ENCODE data around the gene PRXL2A. TPM values are rescaled to one million over a fixed set of nuclear protein-coding genes. Genes with fewer than 3 reads are reported as not detected.

PRXL2A gene
- total RNA-seq, 1 donor from 2014 or later, result 29.9 TPM

DNA sequence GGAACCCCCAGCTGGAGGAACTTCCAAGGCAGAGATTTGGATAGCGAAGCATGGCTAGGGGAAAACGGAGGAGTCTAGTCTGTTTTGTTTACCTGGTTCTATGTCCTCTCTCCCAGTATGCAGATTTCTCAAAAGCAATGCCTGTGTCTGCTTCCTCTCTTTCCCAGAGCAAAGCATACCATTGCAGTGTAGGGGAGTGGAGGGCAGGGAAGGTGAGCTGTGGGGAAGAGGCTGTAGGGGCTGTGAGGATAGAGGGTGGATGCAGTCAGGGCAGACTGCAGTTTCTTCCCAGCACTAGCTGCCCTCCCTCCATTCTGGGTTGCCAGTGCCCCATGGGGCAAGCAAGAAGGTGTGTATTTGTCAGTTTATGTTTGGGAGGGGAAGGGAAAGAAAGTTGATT lies 28.9 kb downstream of the PRXL2A start:
- Mint-ChIP-seq H3K36me3 (ENCODE audit: low read depth, unreplicated experiment) (peaks cover 3% of the 10 kb centered on the region), H3K27me3 (ENCODE audit: low read depth, unreplicated experiment) (peaks cover 15% of the 10 kb centered on the region), H3K9me3 (ENCODE audit: unreplicated experiment) (no peaks in the 10 kb centered on the region), H3K4me1 (ENCODE audit: low read depth, unreplicated experiment) (no peaks in the 10 kb centered on the region), H3K27ac (ENCODE audit: unreplicated experiment) (no peak overlapping the region), H3K4me3 (ENCODE audit: unreplicated experiment) (no peak overlapping the region)
- Histone ChIP-seq H3K4me2 (ENCODE audit: low read length) (no peak overlapping the region), H3K4me1 (ENCODE audit: insufficient read depth, low read length) (no peaks in the 10 kb centered on the region), H3K9ac (ENCODE audit: low read length) (no peak overlapping the region), H3K4me3 (ENCODE audit: insufficient read depth, low read depth, low read length) (no peak overlapping the region), H3K27me3 (ENCODE audit: insufficient read depth, low read length) (no peaks in the 10 kb centered on the region), H3K9me3 (ENCODE audit: insufficient read depth, low read depth, low read length) (no peaks in the 10 kb centered on the region), H2AFZ (ENCODE audit: low read depth, low read length) (no peak overlapping the region), H3K27ac (ENCODE audit: low read depth, low read length) (no peak overlapping the region), H3K79me2 (ENCODE audit: insufficient read depth, low read length) (no peaks in the 10 kb centered on the region), H3K36me3 (ENCODE audit: insufficient read depth, low read length) (no peaks in the 10 kb centered on the region), H4K20me1 (ENCODE audit: insufficient read depth, low read length) (no peaks in the 10 kb centered on the region)
- TF ChIP-seq EZH2 (IDR thresholded peaks at IDR 0.05; ENCODE audit: insufficient read depth, low read length), result no peak
- DNase-seq (ENCODE audit: low read depth) (no peak), FAIRE-seq (no peak)

DNA sequence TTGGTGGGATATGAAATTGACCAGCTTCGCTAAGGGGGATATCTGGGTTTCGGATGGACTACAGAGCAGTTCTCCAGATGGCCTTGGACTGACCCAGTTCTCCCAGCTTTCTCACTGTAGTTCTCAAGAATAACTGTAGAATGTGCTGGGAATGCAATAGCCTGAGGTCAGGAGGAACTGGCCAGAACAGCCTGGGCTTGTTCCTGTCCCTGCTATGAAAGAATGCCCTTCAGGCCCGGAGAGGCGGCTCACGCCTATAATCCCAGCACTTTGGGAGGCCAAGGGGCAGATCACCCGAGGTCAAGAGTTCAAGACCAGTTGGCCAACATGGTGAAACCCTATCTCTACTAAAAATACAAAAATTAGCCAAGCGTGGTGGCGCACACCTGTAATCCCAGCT lies 33.5 kb downstream of the PRXL2A start:
- no peaks in the 10 kb centered on the region for H3K79me2 ChIP-seq (ENCODE audit: insufficient read depth, low read length)
- FAIRE-seq (no peak), DNase-seq (ENCODE audit: low read depth) (no peak)
- no peak overlapping the region for H3K9ac ChIP-seq (ENCODE audit: low read length)
- H3K27ac Mint-ChIP-seq (ENCODE audit: unreplicated experiment), result no peak overlapping the region
- no peaks in the 10 kb centered on the region for H3K36me3 Mint-ChIP-seq (ENCODE audit: low read depth, unreplicated experiment)
- H3K27me3 Mint-ChIP-seq (ENCODE audit: low read depth, unreplicated experiment), result peaks cover 15% of the 10 kb centered on the region
- no peaks in the 10 kb centered on the region for H3K36me3 ChIP-seq (ENCODE audit: insufficient read depth, low read length)
- H4K20me1 ChIP-seq (ENCODE audit: insufficient read depth, low read length), result no peaks in the 10 kb centered on the region
- no peak overlapping the region for H2AFZ ChIP-seq (ENCODE audit: low read depth, low read length)
- no peak overlapping the region for H3K4me3 Mint-ChIP-seq (ENCODE audit: unreplicated experiment)
- H3K4me3 ChIP-seq (ENCODE audit: insufficient read depth, low read depth, low read length), result no peak overlapping the region
- TF ChIP-seq, protein P1, sequence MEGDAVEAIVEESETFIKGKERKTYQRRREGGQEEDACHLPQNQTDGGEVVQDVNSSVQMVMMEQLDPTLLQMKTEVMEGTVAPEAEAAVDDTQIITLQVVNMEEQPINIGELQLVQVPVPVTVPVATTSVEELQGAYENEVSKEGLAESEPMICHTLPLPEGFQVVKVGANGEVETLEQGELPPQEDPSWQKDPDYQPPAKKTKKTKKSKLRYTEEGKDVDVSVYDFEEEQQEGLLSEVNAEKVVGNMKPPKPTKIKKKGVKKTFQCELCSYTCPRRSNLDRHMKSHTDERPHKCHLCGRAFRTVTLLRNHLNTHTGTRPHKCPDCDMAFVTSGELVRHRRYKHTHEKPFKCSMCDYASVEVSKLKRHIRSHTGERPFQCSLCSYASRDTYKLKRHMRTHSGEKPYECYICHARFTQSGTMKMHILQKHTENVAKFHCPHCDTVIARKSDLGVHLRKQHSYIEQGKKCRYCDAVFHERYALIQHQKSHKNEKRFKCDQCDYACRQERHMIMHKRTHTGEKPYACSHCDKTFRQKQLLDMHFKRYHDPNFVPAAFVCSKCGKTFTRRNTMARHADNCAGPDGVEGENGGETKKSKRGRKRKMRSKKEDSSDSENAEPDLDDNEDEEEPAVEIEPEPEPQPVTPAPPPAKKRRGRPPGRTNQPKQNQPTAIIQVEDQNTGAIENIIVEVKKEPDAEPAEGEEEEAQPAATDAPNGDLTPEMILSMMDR (IDR thresholded peaks at IDR 0.05; ENCODE audit: insufficient read depth, low read depth, low read length), result no peak
- TF ChIP-seq EZH2 (IDR thresholded peaks at IDR 0.05; ENCODE audit: insufficient read depth, low read length), result no peak
- no peak overlapping the region for H3K27ac ChIP-seq (ENCODE audit: low read depth, low read length)
- no peaks in the 10 kb centered on the region for H3K9me3 Mint-ChIP-seq (ENCODE audit: unreplicated experiment)
- H3K4me1 Mint-ChIP-seq (ENCODE audit: low read depth, unreplicated experiment), result peaks cover 17% of the 10 kb centered on the region
- H3K27me3 ChIP-seq (ENCODE audit: insufficient read depth, low read length), result no peaks in the 10 kb centered on the region
- H3K4me1 ChIP-seq (ENCODE audit: insufficient read depth, low read length), result peaks cover 5% of the 10 kb centered on the region
- no peak overlapping the region for H3K4me2 ChIP-seq (ENCODE audit: low read length)
- no peaks in the 10 kb centered on the region for H3K9me3 ChIP-seq (ENCODE audit: insufficient read depth, low read depth, low read length)

DNA sequence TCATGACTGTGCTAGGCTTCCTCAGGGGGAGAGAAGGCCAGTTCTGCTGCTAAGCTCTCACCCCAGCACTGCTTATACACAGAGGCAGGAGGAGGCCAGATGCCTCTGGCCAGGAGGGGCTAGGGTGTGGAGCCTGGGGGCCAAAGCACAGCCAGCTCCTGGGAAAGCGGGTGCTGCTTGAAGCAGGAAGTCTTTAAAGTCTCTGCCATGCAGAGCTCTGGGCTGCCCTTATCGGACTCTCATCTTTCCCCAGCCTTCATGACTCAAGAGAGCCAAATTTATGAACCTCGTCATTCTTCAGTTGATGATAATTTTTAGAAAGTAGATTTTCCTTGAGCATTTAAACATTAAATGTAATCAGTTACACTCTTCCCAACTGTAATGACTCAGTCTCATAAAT lies 34.5 kb downstream of the PRXL2A start:
- Mint-ChIP-seq H3K9me3 (ENCODE audit: unreplicated experiment) (no peaks in the 10 kb centered on the region), H3K4me3 (ENCODE audit: unreplicated experiment) (no peak overlapping the region), H3K27ac (ENCODE audit: unreplicated experiment) (no peak overlapping the region), H3K4me1 (ENCODE audit: low read depth, unreplicated experiment) (peaks cover 19% of the 10 kb centered on the region), H3K27me3 (ENCODE audit: low read depth, unreplicated experiment) (peaks cover 8% of the 10 kb centered on the region), H3K36me3 (ENCODE audit: low read depth, unreplicated experiment) (no peaks in the 10 kb centered on the region)
- no peak overlapping the region for H3K4me2 ChIP-seq (ENCODE audit: low read length)
- H3K4me1 ChIP-seq (ENCODE audit: insufficient read depth, low read length), result peaks cover 5% of the 10 kb centered on the region
- no peaks in the 10 kb centered on the region for H3K27me3 ChIP-seq (ENCODE audit: insufficient read depth, low read length)
- H3K36me3 ChIP-seq (ENCODE audit: insufficient read depth, low read length), result no peaks in the 10 kb centered on the region
- H4K20me1 ChIP-seq (ENCODE audit: insufficient read depth, low read length), result no peaks in the 10 kb centered on the region
- no peak for FAIRE-seq
- H3K9ac ChIP-seq (ENCODE audit: low read length), result no peak overlapping the region
- H2AFZ ChIP-seq (ENCODE audit: low read depth, low read length), result no peak overlapping the region
- TF ChIP-seq EZH2 (IDR thresholded peaks at IDR 0.05; ENCODE audit: insufficient read depth, low read length), result no peak
- TF ChIP-seq, protein P1 (IDR thresholded peaks at IDR 0.05; ENCODE audit: insufficient read depth, low read depth, low read length), result no peak
- no peak overlapping the region for H3K4me3 ChIP-seq (ENCODE audit: insufficient read depth, low read depth, low read length)
- H3K9me3 ChIP-seq (ENCODE audit: insufficient read depth, low read depth, low read length), result no peaks in the 10 kb centered on the region
- no peaks in the 10 kb centered on the region for H3K79me2 ChIP-seq (ENCODE audit: insufficient read depth, low read length)
- no peak overlapping the region for H3K27ac ChIP-seq (ENCODE audit: low read depth, low read length)
- no peak for DNase-seq (ENCODE audit: low read depth)
